Neural progenitor cell (in vitro differentiated cells): ENCODE results near the gene UBE2A. TPM values are rescaled to one million over a fixed set of nuclear protein-coding genes. Genes with fewer than 3 reads are reported as not detected.

Experiments used
- DNase-seq: peaks from one replicate; pipeline ENCODE4 v3.0.0-alpha.2; 2016; ENCODE audit warnings: low spot score
- H2AFZ ChIP-seq: fragments of 200-600 bp; sonication (generic); replicated peaks from 2 replicates; pipeline ENCODE4 v1.6.1; 2016; ENCODE audit warnings: antibody characterized with exemption
- H3F3A ChIP-seq: fragments of 200-600 bp; sonication (generic); 2 replicates; pipeline ENCODE4 v1.6.1; 2016; ENCODE audit warnings: antibody characterized with exemption, low read depth
- H3K27ac ChIP-seq: fragments of 200-600 bp; sonication (generic); 2 replicates; pipeline ENCODE4 v1.5.1; 2016; ENCODE audit warnings: mild to moderate bottlenecking
- H3K27me3 ChIP-seq: fragments of 200-600 bp; sonication (generic); 2 replicates; pipeline ENCODE4 v1.6.1; 2016; ENCODE audit warnings: mild to moderate bottlenecking, moderate library complexity
- H3K36me3 ChIP-seq: fragments of 200-600 bp; sonication (generic); 2 replicates; pipeline ENCODE4 v1.5.1; 2016
- H3K4me1 ChIP-seq: fragments of 200-600 bp; sonication (generic); 2 replicates; pipeline ENCODE4 v1.6.1; 2016; ENCODE audit warnings: mixed run types
- H3K4me2 ChIP-seq: fragments of 200-600 bp; sonication (generic); 2 replicates; pipeline ENCODE4 v1.6.1; 2016
- H3K4me3 ChIP-seq: fragments of 200-600 bp; sonication (generic); 2 replicates; pipeline ENCODE4 v1.5.1; 2016
- H3K79me2 ChIP-seq: fragments of 200-600 bp; sonication (generic); 2 replicates; pipeline ENCODE4 v1.6.1; 2016; ENCODE audit warnings: low read depth
- H3K9ac ChIP-seq: fragments of 200-600 bp; sonication (generic); 2 replicates; pipeline ENCODE4 v1.6.1; 2016
- H3K9me3 ChIP-seq: fragments of 200-600 bp; sonication (generic); 2 replicates; pipeline ENCODE4 v1.5.1; 2016; ENCODE audit warnings: low read depth
- H4K20me1 ChIP-seq: fragments of 200-600 bp; sonication (generic); 2 replicates; pipeline ENCODE4 v1.6.1; 2016; ENCODE audit warnings: low read depth
- H3K27ac Mint-ChIP-seq: 3 replicates; pipeline ENCODE4 v1.8.0; 2021; ENCODE audit warnings: mixed read lengths
- H3K27me3 Mint-ChIP-seq: 2 replicates; pipeline ENCODE4 v1.8.0; 2022; ENCODE audit warnings: low read depth, mild to moderate bottlenecking, inconsistent platforms, moderate library complexity, mixed read lengths; ENCODE audit not compliant: insufficient read depth
- H3K36me3 Mint-ChIP-seq: 3 replicates; pipeline ENCODE4 v1.8.0; 2021; ENCODE audit warnings: mixed read lengths
- H3K4me1 Mint-ChIP-seq: 3 replicates; pipeline ENCODE4 v1.8.0; 2021; ENCODE audit warnings: mixed read lengths
- H3K4me3 Mint-ChIP-seq: 3 replicates; pipeline ENCODE4 v1.8.0; 2021; ENCODE audit warnings: mild to moderate bottlenecking, moderate library complexity, mixed read lengths
- H3K9me3 Mint-ChIP-seq: 3 replicates; pipeline ENCODE4 v1.8.0; 2020; ENCODE audit warnings: mixed read lengths
- EZH2 ChIP-seq: fragments of 200-600 bp; sonication (generic); IDR thresholded peaks from 2 replicates; pipeline ENCODE4 v1.6.1; 2017; ENCODE audit warnings: antibody characterized with exemption, mild to moderate bottlenecking, moderate library complexity
- EZH2phosphoT487 ChIP-seq: fragments of 200-600 bp; sonication (generic); IDR thresholded peaks from 2 replicates; pipeline ENCODE4 v1.6.1; 2017; ENCODE audit warnings: antibody characterized with exemption
- total RNA-seq: library from RNA; depleted of rRNA; stranded (reverse); fragments of >200 nt; gene quantifications from 2 replicates; pipeline ENCODE4 v1.2.3, GENCODE V29; 2015; ENCODE audit warnings: low replicate concordance
- TF ChIP-seq, protein P1 (sequence below): fragments of 200-600 bp; sonication (generic); IDR thresholded peaks from 2 replicates; pipeline ENCODE4 v1.5.1; 2017; ENCODE audit warnings: antibody characterized with exemption, mild to moderate bottlenecking

UBE2A gene
- total RNA-seq, 1 donor from 2014 or later, result 90.2 TPM

DNA sequence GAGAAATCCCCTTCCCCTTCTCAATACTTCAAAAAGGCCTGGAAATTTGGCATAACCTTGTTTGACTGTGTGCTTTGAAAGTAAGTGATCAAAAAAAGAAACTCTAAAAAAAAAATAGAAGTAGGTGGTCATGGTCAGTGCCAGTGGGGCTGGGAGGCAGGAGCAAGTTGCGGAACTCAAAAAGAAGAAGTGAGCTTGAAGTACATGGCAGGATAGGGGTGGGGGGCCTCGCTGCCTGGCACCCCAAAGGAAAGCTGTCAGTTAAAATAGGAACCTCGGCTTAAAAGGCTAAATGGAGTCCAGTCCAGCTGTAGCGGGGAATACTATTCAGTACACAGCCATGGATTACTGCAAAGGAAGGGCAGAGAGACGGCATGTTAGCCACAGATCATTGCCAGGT is 44.1 kb downstream of the UBE2A start:
- Histone ChIP-seq H4K20me1 (no peaks in the 10 kb centered on the region), H3F3A (no peaks in the 10 kb centered on the region), H3K4me3 (no peak overlapping the region), H3K27me3 (no peaks in the 10 kb centered on the region), H3K9ac (no peak overlapping the region), H3K9me3 (no peaks in the 10 kb centered on the region), H3K4me2 (no peak overlapping the region), H2AFZ (no peak overlapping the region), H3K79me2 (no peaks in the 10 kb centered on the region), H3K36me3 (no peaks in the 10 kb centered on the region), H3K27ac (no peak overlapping the region), H3K4me1 (no peaks in the 10 kb centered on the region)
- H3K4me3 Mint-ChIP-seq, result no peak overlapping the region
- peaks cover 3% of the 10 kb centered on the region for H3K36me3 Mint-ChIP-seq
- H3K27ac Mint-ChIP-seq, result no peak overlapping the region
- no peaks in the 10 kb centered on the region for H3K4me1 Mint-ChIP-seq
- peaks cover 5% of the 10 kb centered on the region for H3K9me3 Mint-ChIP-seq
- TF ChIP-seq EZH2phosphoT487 (no peak), EZH2 (no peak)
- TF ChIP-seq, protein P1, sequence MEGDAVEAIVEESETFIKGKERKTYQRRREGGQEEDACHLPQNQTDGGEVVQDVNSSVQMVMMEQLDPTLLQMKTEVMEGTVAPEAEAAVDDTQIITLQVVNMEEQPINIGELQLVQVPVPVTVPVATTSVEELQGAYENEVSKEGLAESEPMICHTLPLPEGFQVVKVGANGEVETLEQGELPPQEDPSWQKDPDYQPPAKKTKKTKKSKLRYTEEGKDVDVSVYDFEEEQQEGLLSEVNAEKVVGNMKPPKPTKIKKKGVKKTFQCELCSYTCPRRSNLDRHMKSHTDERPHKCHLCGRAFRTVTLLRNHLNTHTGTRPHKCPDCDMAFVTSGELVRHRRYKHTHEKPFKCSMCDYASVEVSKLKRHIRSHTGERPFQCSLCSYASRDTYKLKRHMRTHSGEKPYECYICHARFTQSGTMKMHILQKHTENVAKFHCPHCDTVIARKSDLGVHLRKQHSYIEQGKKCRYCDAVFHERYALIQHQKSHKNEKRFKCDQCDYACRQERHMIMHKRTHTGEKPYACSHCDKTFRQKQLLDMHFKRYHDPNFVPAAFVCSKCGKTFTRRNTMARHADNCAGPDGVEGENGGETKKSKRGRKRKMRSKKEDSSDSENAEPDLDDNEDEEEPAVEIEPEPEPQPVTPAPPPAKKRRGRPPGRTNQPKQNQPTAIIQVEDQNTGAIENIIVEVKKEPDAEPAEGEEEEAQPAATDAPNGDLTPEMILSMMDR, result no peak
- no peak for DNase-seq
- H3K27me3 Mint-ChIP-seq, result no peaks in the 10 kb centered on the region

DNA sequence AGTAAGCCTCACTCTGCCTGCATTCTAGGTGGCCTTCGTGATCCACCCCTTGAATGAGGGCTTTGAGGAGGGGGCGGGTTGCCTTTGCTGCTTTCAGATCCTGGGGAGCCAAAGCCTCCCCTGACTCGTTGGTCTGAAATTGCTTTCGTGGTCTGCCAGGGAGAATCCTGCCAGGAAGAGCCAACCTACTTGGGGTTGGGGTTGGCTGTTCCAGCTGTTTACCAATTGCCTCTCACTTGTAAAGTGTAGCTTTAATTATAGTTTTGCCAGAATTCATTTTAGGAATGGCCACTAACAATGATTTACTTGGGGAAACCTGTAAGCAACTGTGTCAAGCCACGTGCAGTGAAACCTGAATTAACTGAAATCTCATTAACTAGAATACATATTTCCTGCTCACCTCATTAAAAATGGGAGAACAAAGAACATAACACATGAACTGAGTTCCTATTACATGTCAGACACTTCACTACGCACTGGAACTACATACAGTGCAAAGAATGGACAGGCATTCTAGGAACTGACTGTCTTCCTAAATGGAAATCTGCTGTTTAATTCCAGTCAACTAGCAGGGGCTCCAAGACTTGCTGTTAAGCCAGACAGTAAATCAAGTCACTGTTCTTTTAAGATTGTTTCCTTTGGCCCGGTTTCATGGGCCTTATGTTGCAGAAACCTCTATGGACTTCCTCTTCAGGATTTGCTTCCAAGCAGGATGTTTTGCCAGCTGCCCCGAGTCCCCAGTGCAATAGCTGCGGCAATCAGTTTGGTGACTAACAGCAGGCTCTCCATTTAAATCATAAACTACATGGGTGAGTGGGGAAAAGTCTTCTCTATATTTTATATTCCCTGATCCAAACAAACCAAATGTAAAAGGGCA is 48.2 kb downstream of the UBE2A start:
- no peak overlapping the region for H3K4me3 ChIP-seq
- Mint-ChIP-seq H3K4me3 (no peak overlapping the region), H3K27me3 (no peaks in the 10 kb centered on the region), H3K4me1 (no peaks in the 10 kb centered on the region), H3K36me3 (peaks cover 3% of the 10 kb centered on the region), H3K9me3 (peaks cover 7% of the 10 kb centered on the region), H3K27ac (no peak overlapping the region)
- H3K27me3 ChIP-seq, result no peaks in the 10 kb centered on the region
- TF ChIP-seq EZH2phosphoT487 (no peak), EZH2 (no peak)
- TF ChIP-seq, protein P1, result no peak
- no peaks in the 10 kb centered on the region for H3K36me3 ChIP-seq
- no peak overlapping the region for H3K27ac ChIP-seq
- H3K79me2 ChIP-seq, result no peaks in the 10 kb centered on the region
- no peaks in the 10 kb centered on the region for H3K9me3 ChIP-seq
- H3K9ac ChIP-seq, result no peak overlapping the region
- H3F3A ChIP-seq, result no peaks in the 10 kb centered on the region
- DNase-seq, result no peak
- no peak overlapping the region for H3K4me2 ChIP-seq
- H3K4me1 ChIP-seq, result no peaks in the 10 kb centered on the region
- no peak overlapping the region for H2AFZ ChIP-seq
- no peaks in the 10 kb centered on the region for H4K20me1 ChIP-seq

DNA sequence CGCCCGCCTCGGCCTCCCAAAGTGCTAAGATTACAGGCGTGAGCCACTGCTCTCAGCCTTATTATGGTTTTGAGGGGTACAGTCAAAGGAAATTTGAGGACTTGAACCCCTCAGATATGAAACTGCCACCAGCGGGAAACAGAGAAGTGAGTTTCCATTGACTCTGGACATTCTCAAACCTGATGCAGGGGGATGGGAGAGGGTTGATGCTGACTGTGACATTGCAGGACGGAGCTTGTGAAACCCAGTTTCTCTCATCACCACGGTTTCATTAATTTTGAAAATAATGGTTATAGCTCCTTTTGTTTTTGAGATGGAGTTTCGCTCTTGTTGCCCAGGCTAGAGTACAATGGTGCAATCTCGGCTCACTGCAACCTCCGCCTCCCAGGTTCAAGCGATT is 50.1 kb downstream of the UBE2A start:
- no peak for TF ChIP-seq EZH2phosphoT487
- TF ChIP-seq EZH2, result no peak
- TF ChIP-seq, protein P1, result no peak
- Histone ChIP-seq H3F3A (no peaks in the 10 kb centered on the region), H3K27me3 (no peaks in the 10 kb centered on the region), H2AFZ (no peak overlapping the region), H3K79me2 (no peaks in the 10 kb centered on the region), H4K20me1 (no peaks in the 10 kb centered on the region), H3K36me3 (no peaks in the 10 kb centered on the region), H3K27ac (no peak overlapping the region), H3K4me1 (no peaks in the 10 kb centered on the region), H3K9me3 (no peaks in the 10 kb centered on the region), H3K9ac (no peak overlapping the region), H3K4me3 (no peak overlapping the region), H3K4me2 (no peak overlapping the region)
- Mint-ChIP-seq H3K9me3 (peaks cover 9% of the 10 kb centered on the region), H3K4me3 (no peak overlapping the region), H3K27ac (no peak overlapping the region), H3K27me3 (peaks cover 2% of the 10 kb centered on the region), H3K4me1 (no peaks in the 10 kb centered on the region), H3K36me3 (peaks cover 6% of the 10 kb centered on the region)
- no peak for DNase-seq
